HCT116 (cell line): ENCODE measurements around the gene LENG9. TPM values are rescaled to one million over a fixed set of nuclear protein-coding genes. Genes with fewer than 3 reads are reported as not detected.
A peak's percentile ranks its signal among the peaks of the same experiment; 100 is the strongest.

ENCODE experiments used
- ATAC-seq: fragments of 200-7000 bp; cut with Tn5 transposase; 2 replicates; pipeline ENCODE4 v1.9.1; 2020; ENCODE audit warnings: mild to moderate bottlenecking, moderate library complexity
- BruUV-seq: library from RNA; stranded (reverse); fragments of 400-500 nt; replicated peaks from 2 replicates; lab custom pipeline; 2021; lab: Mats Ljungman, UMichigan
- CTCF ChIA-PET: fragments of 300-600 bp; sonication (Branson Sonifier 250); formaldehyde crosslinking; loops from one replicate; lab custom pipeline; 2021; ENCODE audit warnings: antibody characterized with exemption; lab: Charles Lee
- POLR2A ChIA-PET: fragments of 300-600, 350-600 bp; sonication (Branson Sonifier 250); formaldehyde crosslinking; loops from one replicate; lab custom pipeline; 2021; ENCODE audit warnings: antibody characterized with exemption; lab: Charles Lee
- RAD21 ChIA-PET, 2 experiments: fragments of 300-600 bp; sonication (Branson Sonifier 250); formaldehyde crosslinking; loops; one replicate each; lab custom pipeline; 2023; ENCODE audit warnings: low total read pairs in 2 of 2; ENCODE audit not compliant: uncharacterized antibody in 2 of 2, unreplicated experiment in 2 of 2, low non-redundant PET in 1 of 2; lab: Charles Lee
- DNase-seq: peaks from one replicate; pipeline ENCODE4 v3.0.0-alpha.2; 2010; ENCODE audit warnings: low read depth, low spot score
- H2AFZ ChIP-seq: fragments of 200-600 bp; shearing (Covaris generic), sonication (generic); 2 replicates; pipeline ENCODE4 v1.6.1; 2017; ENCODE audit warnings: low read depth, mixed run types, mixed read lengths, antibody characterized with exemption, low read length; ENCODE audit not compliant: poor library complexity, severe bottlenecking
- H3K27ac ChIP-seq: 2 replicates; pipeline ENCODE4 v1.5.1; 2012; ENCODE audit warnings: low read depth, low read length
- H3K27me3 ChIP-seq: fragments of 200-600 bp; sonication (generic); 2 replicates; pipeline ENCODE4 v1.6.1; 2016; ENCODE audit warnings: mixed run types, low read length, mixed read lengths; ENCODE audit not compliant: insufficient read depth
- H3K36me3 ChIP-seq, 2 experiments: fragments of 200-500 bp in 1 of 2; fragments of 200-600 bp in 1 of 2; sonication (Bioruptor generic) in 1 of 2; sonication (generic) in 1 of 2; 2 replicates each; pipeline versions ENCODE4 v1.5.1 to v1.6.1; 2014 to 2016; ENCODE audit warnings: low read length in 2 of 2, inconsistent platforms in 1 of 2, mixed read lengths in 1 of 2, mixed run types in 1 of 2; ENCODE audit not compliant: insufficient read depth in 2 of 2, control insufficient read depth in 1 of 2
- H3K4me1 ChIP-seq, 2 experiments: fragments of 200-600 bp in 1 of 2; sonication (generic) in 1 of 2; 2 replicates each; pipeline versions ENCODE4 v1.5.1 to v1.6.1; 2012 to 2017; ENCODE audit warnings: low read length in 2 of 2, inconsistent platforms in 1 of 2, mild to moderate bottlenecking in 1 of 2, mixed read lengths in 1 of 2, mixed run types in 1 of 2, moderate library complexity in 1 of 2; ENCODE audit not compliant: insufficient read depth in 2 of 2, control insufficient read depth in 1 of 2
- H3K4me2 ChIP-seq: fragments of 200-600 bp; sonication (generic); 2 replicates; pipeline ENCODE4 v1.6.1; 2017; ENCODE audit warnings: mixed run types, low read length, mixed read lengths
- H3K4me3 ChIP-seq, 2 experiments: fragments of 200-600 bp in 1 of 2; sonication (generic) in 1 of 2; replicated peaks in 1 of 2; 2 replicates each; pipeline ENCODE4 v1.5.1; 2011 to 2016; ENCODE audit warnings: low read length in 2 of 2, control low read depth in 1 of 2, low read depth in 1 of 2, mild to moderate bottlenecking in 1 of 2, mixed read lengths in 1 of 2, mixed run types in 1 of 2
- H3K79me2 ChIP-seq: fragments of 200-600 bp; sonication (generic); 2 replicates; pipeline ENCODE4 v1.6.1; 2017; ENCODE audit warnings: mild to moderate bottlenecking, mixed run types, low read length, moderate library complexity, mixed read lengths; ENCODE audit not compliant: insufficient read depth
- H3K9ac ChIP-seq: fragments of 200-600 bp; sonication (generic); 2 replicates; pipeline ENCODE4 v1.6.1; 2016; ENCODE audit warnings: low read length, mixed read lengths
- H3K9me2 ChIP-seq: fragments of 200-600 bp; sonication (generic), shearing (Covaris generic); 2 replicates; pipeline ENCODE4 v1.6.1; 2017; ENCODE audit warnings: mixed run types, mild to moderate bottlenecking, moderate library complexity; ENCODE audit not compliant: insufficient read depth
- H3K9me3 ChIP-seq, 2 experiments: fragments of 200-500 bp in 1 of 2; fragments of 200-600 bp in 1 of 2; sonication (Bioruptor generic) in 1 of 2; sonication (generic) in 1 of 2; 2 replicates each; pipeline ENCODE4 v1.6.1; 2014 to 2017; ENCODE audit warnings: low read length in 2 of 2, mixed read lengths in 2 of 2, inconsistent platforms in 1 of 2, low read depth in 1 of 2, mild to moderate bottlenecking in 1 of 2, mixed run types in 1 of 2, moderate library complexity in 1 of 2; ENCODE audit not compliant: control insufficient read depth in 1 of 2, insufficient read depth in 1 of 2
- H4K20me1 ChIP-seq: fragments of 200-600 bp; sonication (generic), shearing (Covaris generic); 2 replicates; pipeline ENCODE4 v1.6.1; 2017; ENCODE audit warnings: mixed run types, mild to moderate bottlenecking, moderate library complexity; ENCODE audit not compliant: insufficient read depth
- ATF3 ChIP-seq: IDR thresholded peaks from 2 replicates; pipeline ENCODE4 v1.6.1; 2012
- CBX3 ChIP-seq: IDR thresholded peaks from 2 replicates; pipeline ENCODE4 v1.6.1; 2012; ENCODE audit warnings: low read depth
- CEBPB ChIP-seq: IDR thresholded peaks from 2 replicates; pipeline ENCODE4 v1.6.1; 2012; ENCODE audit warnings: low read depth
- CTCF ChIP-seq, 3 experiments: fragments of 200-600 bp in 1 of 3; sonication (generic) in 1 of 3; IDR thresholded peaks in 2 of 3; conservative IDR thresholded peaks in 1 of 3; 2 replicates each; pipeline ENCODE4 v1.5.1; 2012 to 2017; ENCODE audit warnings: low read depth in 2 of 3, low read length in 2 of 3, antibody characterized with exemption in 1 of 3, borderline replicate concordance in 1 of 3, control low read depth in 1 of 3, mild to moderate bottlenecking in 1 of 3, mixed read lengths in 1 of 3, mixed run types in 1 of 3, moderate library complexity in 1 of 3; ENCODE audit not compliant: insufficient read depth in 1 of 3
- ELF1 ChIP-seq: IDR thresholded peaks from 2 replicates; pipeline ENCODE4 v1.6.1; 2012; ENCODE audit warnings: low read depth, borderline replicate concordance
- EZH2 ChIP-seq: fragments of 200-600 bp; sonication (generic); IDR thresholded peaks from 2 replicates; pipeline ENCODE4 v1.6.1; 2017; ENCODE audit warnings: antibody characterized with exemption, mixed run types
- EZH2phosphoT487 ChIP-seq: fragments of 200-600 bp; IDR thresholded peaks from 2 replicates; pipeline ENCODE4 v1.6.1; 2018; ENCODE audit warnings: antibody characterized with exemption, borderline replicate concordance
- FOSL1 ChIP-seq: IDR thresholded peaks from 2 replicates; pipeline ENCODE4 v1.6.1; 2012; ENCODE audit warnings: low read depth
- JUND ChIP-seq: IDR thresholded peaks from 2 replicates; pipeline ENCODE4 v1.6.1; 2012
- MAX ChIP-seq: IDR thresholded peaks from 2 replicates; pipeline ENCODE4 v1.6.1; 2012
- POLR2A ChIP-seq: IDR thresholded peaks from 2 replicates; pipeline ENCODE4 v1.7.0; 2011; ENCODE audit warnings: borderline replicate concordance; ENCODE audit not compliant: insufficient read depth, insufficient read length; ENCODE audit errors: extremely low read depth
- POLR2AphosphoS5 ChIP-seq: IDR thresholded peaks from 2 replicates; pipeline ENCODE4 v1.6.1; 2011; ENCODE audit warnings: mild to moderate bottlenecking, low read depth, low read length, moderate library complexity
- RAD21 ChIP-seq: IDR thresholded peaks from 2 replicates; pipeline ENCODE4 v1.6.1; 2012; ENCODE audit warnings: low read depth, mild to moderate bottlenecking
- SIN3A ChIP-seq: IDR thresholded peaks from 2 replicates; pipeline ENCODE4 v1.6.1; 2012; ENCODE audit warnings: low read depth
- SP1 ChIP-seq: IDR thresholded peaks from 2 replicates; pipeline ENCODE4 v1.6.1; 2012; ENCODE audit warnings: low read depth
- SRF ChIP-seq: IDR thresholded peaks from 2 replicates; pipeline ENCODE4 v1.6.1; 2012; ENCODE audit warnings: low read depth
- TCF7L2 ChIP-seq: IDR thresholded peaks from 2 replicates; pipeline ENCODE4 v1.7.0; 2011; ENCODE audit warnings: borderline replicate concordance, inconsistent platforms; ENCODE audit not compliant: insufficient read depth, insufficient read length; ENCODE audit errors: extremely low read depth
- YY1 ChIP-seq: IDR thresholded peaks from 2 replicates; pipeline ENCODE4 v1.6.1; 2011; ENCODE audit warnings: low read length, low read depth, moderate library complexity, mild to moderate bottlenecking; ENCODE audit not compliant: insufficient replicate concordance; ENCODE audit errors: extremely low read depth
- ZBTB33 ChIP-seq: IDR thresholded peaks from 2 replicates; pipeline ENCODE4 v1.6.1; 2011; ENCODE audit warnings: mild to moderate bottlenecking, low read length, moderate library complexity; ENCODE audit not compliant: insufficient replicate concordance; ENCODE audit errors: extremely low read depth
- ZFX ChIP-seq: fragments of 450-650 bp; IDR thresholded peaks from 2 replicates; pipeline ENCODE4 v1.6.1; 2017
- intact Hi-C: fragments of 100-400 bp; cut with micrococcal nuclease; formaldehyde crosslinking; loops from 2 replicates; pipeline ENCODE4 v1.10.0; 2022
- total RNA-seq: library from RNA; stranded (reverse); gene quantifications from one replicate; pipeline ENCODE4 v1.2.1, GENCODE V29; 2021; ENCODE audit not compliant: unreplicated experiment

The LENG9 gene
- total RNA-seq, 1 experiment from 2014 or later: 9.0 TPM

- TF ChIP-seq SRF (no peak), SIN3A (no peak)
Observed at GRCh38 chr19:54433697-54434096, 29.9 kb downstream of the LENG9 start (continued).

- ATAC-seq (peak; percentile 52), DNase-seq (peak; percentile 73)
- Histone ChIP-seq H3K79me2 (no peaks in the 10 kb centered on the region), H3K36me3 (no peaks in the 10 kb centered on the region), H4K20me1 (no peaks in the 10 kb centered on the region), H3K27me3 (no peaks in the 10 kb centered on the region), H3K4me3 (peak overlapping the region in 1 of 2 experiments; percentile 46; a peak in 2 of 4 replicates), H3K27ac (peak overlapping the region; percentile 60), H3K4me2 (peak overlapping the region; percentile 88), H3K4me1 (peaks cover 29 to 36% of the 10 kb centered on the region in 2 experiments), H3K9me3 (no peaks in the 10 kb centered on the region), H2AFZ (no peak overlapping the region), H3K9me2 (no peaks in the 10 kb centered on the region), H3K9ac (peak overlapping the region; percentile 62)
- CTCF ChIA-PET: interaction anchor here (0.7 to 1.1 kb wide), 3 partner anchors 9 to 45 kb away, joined by 3 read pairs; no protein-coding TSS in a partner anchor
- BruUV-seq: no TSS peak
- POLR2A ChIA-PET: interaction anchor here (0.9 to 1.2 kb wide), 2 partner anchors 16 to 32 kb away, joined by 3 to 6 read pairs; partner anchors contain the start of genes LENG8 and LENG9
- RAD21 ChIA-PET: no interaction called here
- intact Hi-C loops: no loop called here
- TF ChIP-seq CTCF (IDR thresholded peaks at IDR 0.05 in 2 of 3, conservative IDR thresholded peaks at IDR 0.05 in 1 of 3; ENCODE audit: borderline replicate concordance in 1 of 3, insufficient read depth in 1 of 3, low read depth in 2 of 3, low read length in 2 of 3) (no peak), CBX3 (0 out of 2 replicates have a peak, but pooled peaks have one; percentile 9), CEBPB (no peak), EZH2phosphoT487 (no peak), MAX (peak; percentile 82), ZFX (no peak), ELF1 (no peak), EZH2 (no peak), JUND (peak; percentile 65), SIN3A (no peak), RAD21 (no peak), POLR2AphosphoS5 (no peak; the same call in 1 of the 2 replicates), POLR2A (no peak), FOSL1 (peak; percentile 79; the same call in 1 of the 2 replicates), SP1 (peak; percentile 75; the same call in 1 of the 2 replicates), TCF7L2 (no peak), ZBTB33 (no peak), ATF3 (no peak), YY1 (no peak), SRF (no peak)
Observed at GRCh38 chr19:54432144-54432738, 31.3 kb downstream of the LENG9 start.
